ENCODE data around the gene MYL9.

- TF ChIP-seq CTCF (conservative IDR thresholded peaks at IDR 0.05) (no peak), ZFX (IDR thresholded peaks at IDR 0.05) (no peak)
Measured at GRCh38 chr20:36493801-36494114, 47.6 kb upstream of the MYL9 start.

Data from C4-2B (cell line).